Mesenchymal stem cell (in vitro differentiated cells and primary cell): ENCODE data around the gene CASP5.
"Not testable (repeated sequence)": the region's sequence is repeated elsewhere in the genome, so short reads cannot be mapped to it uniquely, and the experiment has no call there.

Experiments
- DNase-seq: peaks from one replicate; pipeline ENCODE4 v3.0.0-alpha.2; 2013
- H2AFZ ChIP-seq: one replicate; pipeline ENCODE4 v1.6.1; 2013; ENCODE audit warnings: low read depth, mild to moderate bottlenecking, control low read depth, inconsistent platforms, low read length, moderate library complexity
- H2AK5ac ChIP-seq: 2 replicates; pipeline ENCODE4 v1.6.1; 2013; ENCODE audit warnings: low read length, moderate library complexity, mild to moderate bottlenecking, inconsistent platforms; ENCODE audit not compliant: severe bottlenecking
- H2BK120ac ChIP-seq: one replicate; pipeline ENCODE4 v1.6.1; 2013; ENCODE audit warnings: low read depth, mild to moderate bottlenecking, inconsistent platforms, low read length, moderate library complexity
- H2BK12ac ChIP-seq, 2 experiments: one replicate each; pipeline ENCODE4 v1.6.1; 2013; ENCODE audit warnings: inconsistent platforms in 2 of 2, low read length in 2 of 2, mild to moderate bottlenecking in 2 of 2, moderate library complexity in 2 of 2, control low read depth in 1 of 2
- H2BK15ac ChIP-seq: one replicate; pipeline ENCODE4 v1.6.1; 2013; ENCODE audit warnings: mild to moderate bottlenecking, low read depth, inconsistent platforms; ENCODE audit not compliant: poor library complexity, severe bottlenecking
- H2BK5ac ChIP-seq: 2 replicates; pipeline ENCODE4 v1.6.1; 2013; ENCODE audit warnings: low read depth, mild to moderate bottlenecking, low read length, control low read depth, inconsistent platforms; ENCODE audit not compliant: poor library complexity, severe bottlenecking
- H3K14ac ChIP-seq, 2 experiments: one replicate each; pipeline ENCODE4 v1.6.1; 2013; ENCODE audit warnings: inconsistent platforms in 2 of 2, low read length in 2 of 2, control low read depth in 1 of 2, mild to moderate bottlenecking in 1 of 2, moderate library complexity in 1 of 2
- H3K18ac ChIP-seq, 2 experiments: one replicate each; pipeline ENCODE4 v1.6.1; 2013; ENCODE audit warnings: inconsistent platforms in 2 of 2, low read length in 2 of 2, control low read depth in 1 of 2, low read depth in 1 of 2, mild to moderate bottlenecking in 1 of 2
- H3K23ac ChIP-seq, 2 experiments: one replicate each; pipeline ENCODE4 v1.6.1; 2013; ENCODE audit warnings: inconsistent platforms in 2 of 2, low read length in 2 of 2, mild to moderate bottlenecking in 2 of 2, moderate library complexity in 2 of 2, control low read depth in 1 of 2
- H3K27ac ChIP-seq: 2 replicates; pipeline ENCODE4 v1.5.1; 2013; ENCODE audit warnings: mild to moderate bottlenecking, moderate library complexity, low read length, control low read depth, inconsistent platforms; ENCODE audit not compliant: poor library complexity, severe bottlenecking
- H3K27me3 ChIP-seq, 2 experiments: 2 replicates each; pipeline versions ENCODE4 v1.6.1 to v1.7.0; 2013; ENCODE audit warnings: low read length in 2 of 2, mild to moderate bottlenecking in 2 of 2, moderate library complexity in 2 of 2, control low read depth in 1 of 2, inconsistent platforms in 1 of 2; ENCODE audit not compliant: control insufficient read depth in 1 of 2, insufficient read depth in 1 of 2
- H3K36me3 ChIP-seq, 2 experiments: 2 replicates each; pipeline versions ENCODE4 v1.6.1 to v1.7.0; 2013; ENCODE audit warnings: low read length in 2 of 2, control low read depth in 1 of 2, inconsistent platforms in 1 of 2, low read depth in 1 of 2, mild to moderate bottlenecking in 1 of 2; ENCODE audit not compliant: insufficient read depth in 2 of 2, control insufficient read depth in 1 of 2
- H3K4ac ChIP-seq, 2 experiments: one replicate each; pipeline ENCODE4 v1.6.1; 2013; ENCODE audit warnings: inconsistent platforms in 2 of 2, low read length in 2 of 2, mild to moderate bottlenecking in 2 of 2, moderate library complexity in 2 of 2, control low read depth in 1 of 2, low read depth in 1 of 2
- H3K4me1 ChIP-seq: 2 replicates; pipeline ENCODE4 v1.6.1; 2013; ENCODE audit warnings: low read depth, low read length, control low read depth; ENCODE audit not compliant: control insufficient read depth, insufficient read depth
- H3K4me2 ChIP-seq: 2 replicates; pipeline ENCODE4 v1.6.1; 2013; ENCODE audit warnings: low read length, mild to moderate bottlenecking, inconsistent platforms; ENCODE audit not compliant: poor library complexity, severe bottlenecking
- H3K4me3 ChIP-seq, 2 experiments: 2 replicates each; pipeline versions ENCODE4 v1.5.1 to v1.7.0; 2013; ENCODE audit warnings: low read length in 2 of 2, mild to moderate bottlenecking in 2 of 2, control low read depth in 1 of 2, low read depth in 1 of 2; ENCODE audit not compliant: insufficient read depth in 1 of 2
- H3K79me1 ChIP-seq: replicated peaks from 2 replicates; pipeline ENCODE4 v1.6.1; 2013; ENCODE audit warnings: mild to moderate bottlenecking, control low read depth, low read length, inconsistent platforms; ENCODE audit not compliant: poor library complexity, severe bottlenecking
- H3K9ac ChIP-seq: 2 replicates; pipeline ENCODE4 v1.7.0; 2013; ENCODE audit warnings: mild to moderate bottlenecking, low read length, moderate library complexity
- H3K9me3 ChIP-seq: 2 replicates; pipeline ENCODE4 v1.7.0; 2013; ENCODE audit warnings: mild to moderate bottlenecking, low read length; ENCODE audit not compliant: control insufficient read depth
- H4K8ac ChIP-seq: one replicate; pipeline ENCODE4 v1.6.1; 2013; ENCODE audit warnings: inconsistent platforms, mild to moderate bottlenecking, low read length, moderate library complexity
- H4K91ac ChIP-seq: one replicate; pipeline ENCODE4 v1.6.1; 2013; ENCODE audit warnings: mild to moderate bottlenecking, low read length, inconsistent platforms
- WGBS: methylation state at CpG from one replicate; pipeline ENCODE4 v1.1.7; 2013; ENCODE audit warnings: mixed read lengths; 5-methylcytosine and 5-hydroxymethylcytosine counted together

Gene CASP5

DNA sequence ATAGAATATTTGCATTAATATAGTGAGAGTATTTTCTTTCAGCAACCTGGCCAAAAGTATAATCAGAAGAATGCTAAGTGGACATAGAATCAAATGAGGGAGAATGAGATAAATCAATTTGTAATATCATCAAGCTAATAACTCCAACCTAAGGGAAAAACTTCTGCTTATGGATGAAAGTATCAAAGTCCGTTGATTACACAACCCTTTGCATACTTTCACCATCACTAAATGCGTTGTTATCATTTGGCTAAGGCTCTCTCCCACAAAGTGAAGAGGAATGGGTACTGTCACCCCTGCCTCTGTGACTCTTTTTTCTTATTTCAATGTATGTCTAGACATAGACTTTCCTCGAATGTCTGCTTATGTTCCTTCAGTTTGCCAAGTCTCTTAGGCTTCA is 38.2 kb downstream of the CASP5 start:
- H3K4me1 ChIP-seq: no peaks in the 10 kb centered on the region
- H3K27ac ChIP-seq: no peak overlapping the region
- no peak overlapping the region for H3K4me3 ChIP-seq
- H2BK120ac ChIP-seq: no peak overlapping the region
- H2BK15ac ChIP-seq: no peak overlapping the region
- H2AFZ ChIP-seq: no peak overlapping the region
- H2BK12ac ChIP-seq: no peak overlapping the region
- DNase-seq: no peak
- H3K14ac ChIP-seq: no peak overlapping the region
- no peak overlapping the region for H3K4me2 ChIP-seq
- no peak overlapping the region for H3K18ac ChIP-seq
- H4K91ac ChIP-seq: no peak overlapping the region
- H3K9ac ChIP-seq: no peak overlapping the region
- H3K79me1 ChIP-seq: no peaks in the 10 kb centered on the region
- no peaks in the 10 kb centered on the region for H3K36me3 ChIP-seq
- H2BK5ac ChIP-seq: no peak overlapping the region
- WGBS: 92% methylated on average over 2 of the region's 3 CpGs
- no peaks in the 10 kb centered on the region for H3K27me3 ChIP-seq
- no peak overlapping the region for H4K8ac ChIP-seq
- H3K4ac ChIP-seq: no peak overlapping the region
- no peak overlapping the region for H2AK5ac ChIP-seq
- H3K9me3 ChIP-seq: peaks cover 8% of the 10 kb centered on the region
- H3K23ac ChIP-seq: no peak overlapping the region

DNA sequence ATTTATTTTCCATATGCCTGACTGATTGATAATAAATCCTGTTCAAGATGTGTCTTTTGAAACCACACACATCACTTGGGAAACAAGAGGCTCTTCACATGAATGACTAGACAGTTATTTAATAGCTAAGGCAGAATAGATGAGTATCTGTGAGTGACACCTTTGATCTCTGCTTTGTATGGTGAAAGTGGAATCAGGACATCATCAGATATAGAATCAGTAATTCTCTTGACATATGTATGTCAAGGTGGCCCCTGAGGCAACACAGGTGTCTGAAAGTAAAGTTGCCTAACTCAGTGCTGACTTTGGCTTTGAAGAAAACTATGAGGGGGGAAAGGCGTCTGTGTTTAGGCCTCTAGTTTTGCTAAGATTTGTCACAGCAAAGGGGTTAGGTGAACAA is 43.1 kb downstream of the CASP5 start:
- Histone ChIP-seq H3K4me3 (no peak overlapping the region), H3K27me3 (no peaks in the 10 kb centered on the region), H2BK15ac (no peak overlapping the region), H3K4me1 (no peaks in the 10 kb centered on the region), H3K23ac (no peak overlapping the region), H4K91ac (no peak overlapping the region), H3K9ac (no peak overlapping the region), H4K8ac (no peak overlapping the region), H2BK12ac (no peak overlapping the region), H3K14ac (no peak overlapping the region), H3K27ac (no peak overlapping the region), H2BK120ac (no peak overlapping the region), H3K79me1 (no peaks in the 10 kb centered on the region), H3K4me2 (no peak overlapping the region), H2AFZ (no peak overlapping the region), H3K18ac (no peak overlapping the region), H3K36me3 (no peaks in the 10 kb centered on the region), H3K9me3 (peaks cover 4% of the 10 kb centered on the region), H2AK5ac (no peak overlapping the region), H3K4ac (no peak overlapping the region), H2BK5ac (no peak overlapping the region)
- DNase-seq: no peak
- WGBS: 92% methylated on average over 1 of the region's 1 CpG

GRCh38 chr11:104973616-104974015 is 49.4 kb downstream of the CASP5 start:
- no peak overlapping the region for H3K23ac ChIP-seq
- DNase-seq: no peak
- no peak overlapping the region for H3K4me2 ChIP-seq
- H4K91ac ChIP-seq: no peak overlapping the region
- H2AK5ac ChIP-seq: no peak overlapping the region
- H3K4ac ChIP-seq: no peak overlapping the region
- no peak overlapping the region for H2AFZ ChIP-seq
- H3K14ac ChIP-seq: no peak overlapping the region
- no peak overlapping the region for H2BK5ac ChIP-seq
- no peak overlapping the region for H2BK12ac ChIP-seq
- H3K18ac ChIP-seq: no peak overlapping the region
- 100% methylated on average over 2 of the region's 2 CpGs for WGBS
- H3K4me3 ChIP-seq: no peak overlapping the region
- H3K27ac ChIP-seq: no peak overlapping the region
- H4K8ac ChIP-seq: no peak overlapping the region
- H2BK15ac ChIP-seq: no peak overlapping the region
- peaks cover 4% of the 10 kb centered on the region for H3K4me1 ChIP-seq
- H2BK120ac ChIP-seq: no peak overlapping the region
- no peak overlapping the region for H3K9ac ChIP-seq
- H3K36me3 ChIP-seq: no peaks in the 10 kb centered on the region
- no peaks in the 10 kb centered on the region for H3K27me3 ChIP-seq
- H3K9me3 ChIP-seq: peaks cover 25% of the 10 kb centered on the region
- H3K79me1 ChIP-seq: no peaks in the 10 kb centered on the region

DNA sequence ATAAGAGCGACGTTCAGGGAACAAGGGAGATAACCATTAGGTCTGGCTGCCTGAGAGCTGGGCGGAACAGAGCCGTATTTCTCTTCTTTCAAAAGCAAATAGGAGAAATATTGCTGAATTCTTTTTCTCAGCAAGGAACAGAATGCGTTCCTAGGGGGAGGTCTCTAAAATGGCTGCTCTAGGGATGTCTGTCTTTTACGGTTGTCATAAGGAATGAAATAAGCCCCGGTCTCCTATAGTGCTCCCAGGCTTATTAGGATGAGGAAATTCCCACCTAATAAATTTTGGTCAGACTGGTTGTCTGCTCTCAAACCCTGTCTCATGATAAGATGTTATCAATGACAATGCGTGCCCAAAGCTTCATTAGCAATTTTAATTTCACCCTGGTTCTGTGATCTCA is 50.0 kb downstream of the CASP5 start:
- DNase-seq, H3K27ac ChIP-seq, H3K36me3 ChIP-seq, H3K23ac ChIP-seq, H3K18ac ChIP-seq, H4K8ac ChIP-seq, H2AFZ ChIP-seq, H2BK12ac ChIP-seq, H4K91ac ChIP-seq, H2BK15ac ChIP-seq, H3K27me3 ChIP-seq, H3K9ac ChIP-seq, H3K4ac ChIP-seq, H3K4me2 ChIP-seq, H3K14ac ChIP-seq, H2BK5ac ChIP-seq, H2AK5ac ChIP-seq, H2BK120ac ChIP-seq, H3K4me3 ChIP-seq, H3K79me1 ChIP-seq, H3K4me1 ChIP-seq: not testable (repeated sequence)
- peaks cover 25% of the 10 kb centered on the region for H3K9me3 ChIP-seq
- 98% methylated on average over 8 of the region's 8 CpGs for WGBS
